Measurements from ENCODE around the gene SPOCK1.

DNA sequence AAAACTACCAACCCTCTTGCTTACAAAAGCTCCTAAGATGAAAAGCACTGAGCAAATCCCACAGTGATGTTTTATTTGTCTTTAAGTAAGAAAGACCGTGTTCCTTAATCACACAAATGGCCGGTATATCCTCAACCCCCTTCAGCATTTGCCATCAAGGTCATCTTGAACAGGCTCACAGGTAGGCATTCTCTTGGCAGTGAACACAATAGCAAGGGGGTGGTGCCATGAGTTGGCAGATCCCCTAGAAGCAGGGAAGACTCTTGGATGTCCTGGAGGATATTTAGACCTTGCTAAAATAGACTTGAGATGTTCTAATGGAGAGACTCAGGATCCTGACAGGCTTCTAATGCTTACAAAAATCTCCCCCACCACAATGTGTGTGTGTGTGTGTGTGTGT lies 323.0 kb downstream of the SPOCK1 start:
- TF ChIP-seq EZH2 (IDR thresholded peaks at IDR 0.05; ENCODE audit: low read depth, unreplicated experiment) (no peak), POLR2AphosphoS5 (IDR thresholded peaks at IDR 0.05; ENCODE audit: low read depth) (no peak), ZNF114 (CRISPR knock-in tag; IDR thresholded peaks at IDR 0.05) (no peak), JUNB (IDR thresholded peaks at IDR 0.05; ENCODE audit: unreplicated experiment) (no peak), EZH2phosphoT487 (IDR thresholded peaks at IDR 0.05; ENCODE audit: unreplicated experiment) (no peak), ZNF331 (CRISPR knock-in tag; IDR thresholded peaks at IDR 0.05; ENCODE audit: low read depth) (no peak), NANOG (IDR thresholded peaks at IDR 0.05; ENCODE audit: borderline replicate concordance) (no peak)
- TF ChIP-seq, protein P1, sequence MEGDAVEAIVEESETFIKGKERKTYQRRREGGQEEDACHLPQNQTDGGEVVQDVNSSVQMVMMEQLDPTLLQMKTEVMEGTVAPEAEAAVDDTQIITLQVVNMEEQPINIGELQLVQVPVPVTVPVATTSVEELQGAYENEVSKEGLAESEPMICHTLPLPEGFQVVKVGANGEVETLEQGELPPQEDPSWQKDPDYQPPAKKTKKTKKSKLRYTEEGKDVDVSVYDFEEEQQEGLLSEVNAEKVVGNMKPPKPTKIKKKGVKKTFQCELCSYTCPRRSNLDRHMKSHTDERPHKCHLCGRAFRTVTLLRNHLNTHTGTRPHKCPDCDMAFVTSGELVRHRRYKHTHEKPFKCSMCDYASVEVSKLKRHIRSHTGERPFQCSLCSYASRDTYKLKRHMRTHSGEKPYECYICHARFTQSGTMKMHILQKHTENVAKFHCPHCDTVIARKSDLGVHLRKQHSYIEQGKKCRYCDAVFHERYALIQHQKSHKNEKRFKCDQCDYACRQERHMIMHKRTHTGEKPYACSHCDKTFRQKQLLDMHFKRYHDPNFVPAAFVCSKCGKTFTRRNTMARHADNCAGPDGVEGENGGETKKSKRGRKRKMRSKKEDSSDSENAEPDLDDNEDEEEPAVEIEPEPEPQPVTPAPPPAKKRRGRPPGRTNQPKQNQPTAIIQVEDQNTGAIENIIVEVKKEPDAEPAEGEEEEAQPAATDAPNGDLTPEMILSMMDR (conservative IDR thresholded peaks at IDR 0.05; ENCODE audit: low read depth in 2 of 2), result no peak
- TF ChIP-seq, protein P2, sequence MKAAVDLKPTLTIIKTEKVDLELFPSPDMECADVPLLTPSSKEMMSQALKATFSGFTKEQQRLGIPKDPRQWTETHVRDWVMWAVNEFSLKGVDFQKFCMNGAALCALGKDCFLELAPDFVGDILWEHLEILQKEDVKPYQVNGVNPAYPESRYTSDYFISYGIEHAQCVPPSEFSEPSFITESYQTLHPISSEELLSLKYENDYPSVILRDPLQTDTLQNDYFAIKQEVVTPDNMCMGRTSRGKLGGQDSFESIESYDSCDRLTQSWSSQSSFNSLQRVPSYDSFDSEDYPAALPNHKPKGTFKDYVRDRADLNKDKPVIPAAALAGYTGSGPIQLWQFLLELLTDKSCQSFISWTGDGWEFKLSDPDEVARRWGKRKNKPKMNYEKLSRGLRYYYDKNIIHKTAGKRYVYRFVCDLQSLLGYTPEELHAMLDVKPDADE (IDR thresholded peaks at IDR 0.05), result no peak
- TF ChIP-seq, protein P3, sequence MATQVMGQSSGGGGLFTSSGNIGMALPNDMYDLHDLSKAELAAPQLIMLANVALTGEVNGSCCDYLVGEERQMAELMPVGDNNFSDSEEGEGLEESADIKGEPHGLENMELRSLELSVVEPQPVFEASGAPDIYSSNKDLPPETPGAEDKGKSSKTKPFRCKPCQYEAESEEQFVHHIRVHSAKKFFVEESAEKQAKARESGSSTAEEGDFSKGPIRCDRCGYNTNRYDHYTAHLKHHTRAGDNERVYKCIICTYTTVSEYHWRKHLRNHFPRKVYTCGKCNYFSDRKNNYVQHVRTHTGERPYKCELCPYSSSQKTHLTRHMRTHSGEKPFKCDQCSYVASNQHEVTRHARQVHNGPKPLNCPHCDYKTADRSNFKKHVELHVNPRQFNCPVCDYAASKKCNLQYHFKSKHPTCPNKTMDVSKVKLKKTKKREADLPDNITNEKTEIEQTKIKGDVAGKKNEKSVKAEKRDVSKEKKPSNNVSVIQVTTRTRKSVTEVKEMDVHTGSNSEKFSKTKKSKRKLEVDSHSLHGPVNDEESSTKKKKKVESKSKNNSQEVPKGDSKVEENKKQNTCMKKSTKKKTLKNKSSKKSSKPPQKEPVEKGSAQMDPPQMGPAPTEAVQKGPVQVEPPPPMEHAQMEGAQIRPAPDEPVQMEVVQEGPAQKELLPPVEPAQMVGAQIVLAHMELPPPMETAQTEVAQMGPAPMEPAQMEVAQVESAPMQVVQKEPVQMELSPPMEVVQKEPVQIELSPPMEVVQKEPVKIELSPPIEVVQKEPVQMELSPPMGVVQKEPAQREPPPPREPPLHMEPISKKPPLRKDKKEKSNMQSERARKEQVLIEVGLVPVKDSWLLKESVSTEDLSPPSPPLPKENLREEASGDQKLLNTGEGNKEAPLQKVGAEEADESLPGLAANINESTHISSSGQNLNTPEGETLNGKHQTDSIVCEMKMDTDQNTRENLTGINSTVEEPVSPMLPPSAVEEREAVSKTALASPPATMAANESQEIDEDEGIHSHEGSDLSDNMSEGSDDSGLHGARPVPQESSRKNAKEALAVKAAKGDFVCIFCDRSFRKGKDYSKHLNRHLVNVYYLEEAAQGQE (IDR thresholded peaks at IDR 0.05; ENCODE audit: unreplicated experiment), result no peak

All from GM23338 (cell line).